ENCODE results near the gene MYCBP2.

DNA sequence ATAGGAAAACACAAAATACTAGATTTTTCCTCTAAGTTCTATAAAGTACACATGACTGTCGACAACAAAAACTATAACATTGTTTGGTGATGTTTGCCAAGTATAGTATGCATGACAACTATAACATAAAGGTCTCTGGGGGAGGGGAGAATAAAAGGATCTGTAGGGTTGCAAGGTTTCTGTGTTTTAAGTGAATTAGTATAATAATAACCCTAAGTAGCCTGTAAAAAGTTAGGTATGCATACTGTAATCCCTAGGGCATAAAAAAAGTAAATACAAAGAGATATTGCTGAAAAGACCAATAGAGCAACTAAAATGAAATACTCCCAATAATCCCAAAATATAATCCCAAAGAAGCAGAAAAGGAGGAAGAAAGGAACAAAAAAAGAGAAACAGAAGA is 14.6 kb downstream of the MYCBP2 start:
- no peak for TF ChIP-seq POLR2A (IDR thresholded peaks at IDR 0.05)
- TF ChIP-seq, protein P1, sequence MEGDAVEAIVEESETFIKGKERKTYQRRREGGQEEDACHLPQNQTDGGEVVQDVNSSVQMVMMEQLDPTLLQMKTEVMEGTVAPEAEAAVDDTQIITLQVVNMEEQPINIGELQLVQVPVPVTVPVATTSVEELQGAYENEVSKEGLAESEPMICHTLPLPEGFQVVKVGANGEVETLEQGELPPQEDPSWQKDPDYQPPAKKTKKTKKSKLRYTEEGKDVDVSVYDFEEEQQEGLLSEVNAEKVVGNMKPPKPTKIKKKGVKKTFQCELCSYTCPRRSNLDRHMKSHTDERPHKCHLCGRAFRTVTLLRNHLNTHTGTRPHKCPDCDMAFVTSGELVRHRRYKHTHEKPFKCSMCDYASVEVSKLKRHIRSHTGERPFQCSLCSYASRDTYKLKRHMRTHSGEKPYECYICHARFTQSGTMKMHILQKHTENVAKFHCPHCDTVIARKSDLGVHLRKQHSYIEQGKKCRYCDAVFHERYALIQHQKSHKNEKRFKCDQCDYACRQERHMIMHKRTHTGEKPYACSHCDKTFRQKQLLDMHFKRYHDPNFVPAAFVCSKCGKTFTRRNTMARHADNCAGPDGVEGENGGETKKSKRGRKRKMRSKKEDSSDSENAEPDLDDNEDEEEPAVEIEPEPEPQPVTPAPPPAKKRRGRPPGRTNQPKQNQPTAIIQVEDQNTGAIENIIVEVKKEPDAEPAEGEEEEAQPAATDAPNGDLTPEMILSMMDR (IDR thresholded peaks at IDR 0.05), result no peak
